MM.1S (cell line): ENCODE results near the gene FUT8.

Experiments used
- DNase-seq: peaks from one replicate; pipeline ENCODE4 v3.0.0-alpha.2; 2015
- H2AFZ ChIP-seq: fragments of 300-600 bp; sonication (generic); 2 replicates; pipeline ENCODE4 v1.6.0; 2016; ENCODE audit warnings: antibody characterized with exemption, low read length
- H3F3A ChIP-seq: fragments of 300-600 bp; sonication (generic); 2 replicates; pipeline ENCODE4 v1.6.1; 2016; ENCODE audit warnings: mild to moderate bottlenecking, antibody characterized with exemption, low read length, moderate library complexity, mixed read lengths; ENCODE audit not compliant: insufficient read depth
- H3K27ac ChIP-seq: fragments of 300-600 bp; sonication (generic); 2 replicates; pipeline ENCODE4 v1.5.1; 2016; ENCODE audit warnings: mild to moderate bottlenecking, low read length
- H3K27me3 ChIP-seq: fragments of 300-600 bp; sonication (generic); replicated peaks from 2 replicates; pipeline ENCODE4 v1.6.0; 2016; ENCODE audit warnings: low read length; ENCODE audit not compliant: insufficient read depth
- H3K36me3 ChIP-seq: fragments of 300-600 bp; sonication (generic); replicated peaks from 2 replicates; pipeline ENCODE4 v1.6.1; 2016; ENCODE audit warnings: mild to moderate bottlenecking, low read length, mixed read lengths; ENCODE audit not compliant: insufficient read depth
- H3K4me1 ChIP-seq: fragments of 300-600 bp; sonication (generic); 2 replicates; pipeline ENCODE4 v1.6.1; 2016; ENCODE audit warnings: low read length, mixed read lengths
- H3K4me2 ChIP-seq: fragments of 300-600 bp; sonication (generic); 2 replicates; pipeline ENCODE4 v1.6.0; 2016; ENCODE audit warnings: low read depth, low read length
- H3K4me3 ChIP-seq: fragments of 300-600 bp; sonication (generic); 2 replicates; pipeline ENCODE4 v1.5.1; 2016; ENCODE audit warnings: low read length, mixed read lengths
- H3K79me2 ChIP-seq: fragments of 300-600 bp; sonication (generic); 2 replicates; pipeline ENCODE4 v1.6.1; 2016; ENCODE audit warnings: mixed run types, low read length, mixed read lengths
- H3K9ac ChIP-seq: fragments of 300-600 bp; sonication (generic); 2 replicates; pipeline ENCODE4 v1.6.1; 2016; ENCODE audit warnings: low read length, mixed read lengths
- H3K9me2 ChIP-seq: fragments of 300-600 bp; sonication (generic); replicated peaks from 2 replicates; pipeline ENCODE4 v1.6.1; 2016; ENCODE audit warnings: mild to moderate bottlenecking, low read length, mixed read lengths; ENCODE audit not compliant: insufficient read depth
- H3K9me3 ChIP-seq: fragments of 300-600 bp; sonication (generic); replicated peaks from 2 replicates; pipeline ENCODE4 v1.6.1; 2016; ENCODE audit warnings: mild to moderate bottlenecking, low read length, mixed read lengths; ENCODE audit not compliant: insufficient read depth
- H4K20me1 ChIP-seq: fragments of 300-600 bp; sonication (generic); 2 replicates; pipeline ENCODE4 v1.6.1; 2016; ENCODE audit warnings: mild to moderate bottlenecking, low read length, moderate library complexity, mixed read lengths; ENCODE audit not compliant: insufficient read depth
- EZH2 ChIP-seq: fragments of 300-600 bp; sonication (generic); optimal IDR thresholded peaks from 2 replicates; pipeline ENCODE3; 2017; ENCODE audit warnings: low read depth, mild to moderate bottlenecking, antibody characterized with exemption, low read length, mixed read lengths
- EZH2phosphoT487 ChIP-seq: fragments of 300-600 bp; sonication (generic); IDR thresholded peaks from 2 replicates; pipeline ENCODE4 v1.6.1; 2018; ENCODE audit warnings: antibody characterized with exemption, low read length
- TF ChIP-seq, protein P1 (sequence below): fragments of 300-600 bp; sonication (generic); IDR thresholded peaks from 2 replicates; pipeline ENCODE4 v1.5.1; 2016; ENCODE audit warnings: antibody characterized with exemption, low read length, mixed read lengths

FUT8 gene

DNA sequence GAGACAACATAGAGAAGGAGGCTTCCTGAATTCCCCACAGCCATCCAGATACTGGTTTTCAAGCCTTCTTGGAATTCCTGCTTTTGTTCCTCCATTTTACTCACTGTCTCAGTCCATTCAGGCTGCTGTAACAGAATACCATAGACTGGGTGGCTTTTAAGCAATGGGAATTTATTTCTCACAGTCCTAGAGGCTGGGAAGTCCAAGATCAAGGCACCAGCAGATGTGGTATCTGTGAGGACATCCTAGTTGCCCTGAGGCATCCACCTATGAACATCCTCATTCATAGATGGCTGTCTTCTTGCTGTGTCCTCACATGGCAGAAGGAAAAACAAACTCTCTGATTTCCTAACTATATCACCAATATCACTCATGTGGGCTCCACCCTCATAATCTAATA, 374.9 kb downstream of the FUT8 start:
- Histone ChIP-seq H3K9me2 (no peaks in the 10 kb centered on the region), H2AFZ (no peak overlapping the region), H3K4me1 (no peaks in the 10 kb centered on the region), H3K79me2 (no peaks in the 10 kb centered on the region), H4K20me1 (no peaks in the 10 kb centered on the region), H3K27ac (no peak overlapping the region), H3K4me3 (no peak overlapping the region), H3K27me3 (no peaks in the 10 kb centered on the region), H3K4me2 (no peak overlapping the region), H3K9ac (no peak overlapping the region), H3K36me3 (no peaks in the 10 kb centered on the region), H3F3A (no peaks in the 10 kb centered on the region), H3K9me3 (no peaks in the 10 kb centered on the region)
- DNase-seq = no peak
- TF ChIP-seq EZH2phosphoT487 = no peak
- TF ChIP-seq EZH2 = no peak
- TF ChIP-seq, protein P1, sequence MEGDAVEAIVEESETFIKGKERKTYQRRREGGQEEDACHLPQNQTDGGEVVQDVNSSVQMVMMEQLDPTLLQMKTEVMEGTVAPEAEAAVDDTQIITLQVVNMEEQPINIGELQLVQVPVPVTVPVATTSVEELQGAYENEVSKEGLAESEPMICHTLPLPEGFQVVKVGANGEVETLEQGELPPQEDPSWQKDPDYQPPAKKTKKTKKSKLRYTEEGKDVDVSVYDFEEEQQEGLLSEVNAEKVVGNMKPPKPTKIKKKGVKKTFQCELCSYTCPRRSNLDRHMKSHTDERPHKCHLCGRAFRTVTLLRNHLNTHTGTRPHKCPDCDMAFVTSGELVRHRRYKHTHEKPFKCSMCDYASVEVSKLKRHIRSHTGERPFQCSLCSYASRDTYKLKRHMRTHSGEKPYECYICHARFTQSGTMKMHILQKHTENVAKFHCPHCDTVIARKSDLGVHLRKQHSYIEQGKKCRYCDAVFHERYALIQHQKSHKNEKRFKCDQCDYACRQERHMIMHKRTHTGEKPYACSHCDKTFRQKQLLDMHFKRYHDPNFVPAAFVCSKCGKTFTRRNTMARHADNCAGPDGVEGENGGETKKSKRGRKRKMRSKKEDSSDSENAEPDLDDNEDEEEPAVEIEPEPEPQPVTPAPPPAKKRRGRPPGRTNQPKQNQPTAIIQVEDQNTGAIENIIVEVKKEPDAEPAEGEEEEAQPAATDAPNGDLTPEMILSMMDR = no peak

GRCh38 chr14:65788876-65789275, 376.3 kb downstream of the FUT8 start:
- H3K79me2 ChIP-seq = no peaks in the 10 kb centered on the region
- H3K4me1 ChIP-seq = no peaks in the 10 kb centered on the region
- no peaks in the 10 kb centered on the region for H3K36me3 ChIP-seq
- H4K20me1 ChIP-seq = no peaks in the 10 kb centered on the region
- no peaks in the 10 kb centered on the region for H3K9me2 ChIP-seq
- TF ChIP-seq, protein P1 = no peak
- H3K9ac ChIP-seq = no peak overlapping the region
- H3K9me3 ChIP-seq = no peaks in the 10 kb centered on the region
- no peaks in the 10 kb centered on the region for H3F3A ChIP-seq
- no peaks in the 10 kb centered on the region for H3K27me3 ChIP-seq
- no peak overlapping the region for H2AFZ ChIP-seq
- no peak overlapping the region for H3K4me2 ChIP-seq
- H3K27ac ChIP-seq = no peak overlapping the region
- H3K4me3 ChIP-seq = no peak overlapping the region
- no peak for DNase-seq

DNA sequence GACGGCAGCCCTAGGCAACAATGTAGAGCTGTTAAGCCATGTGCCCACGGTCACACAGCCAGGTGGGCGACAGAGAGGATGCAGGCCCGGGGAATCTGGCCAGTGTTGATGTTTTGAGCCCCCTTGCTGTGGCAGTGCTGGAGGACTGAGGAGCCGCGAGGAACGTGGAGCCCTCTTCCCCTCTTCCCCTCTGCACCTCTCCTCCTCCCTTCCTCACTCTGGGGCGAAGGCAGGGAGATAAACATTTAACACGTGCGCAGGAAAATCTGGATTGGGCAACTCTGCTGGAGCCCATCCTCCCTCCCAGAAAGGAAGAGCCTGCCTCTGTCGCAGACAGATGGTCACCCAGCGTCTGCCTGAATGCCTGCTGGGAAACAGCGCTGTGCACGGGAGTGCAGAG, 376.8 kb downstream of the FUT8 start:
- TF ChIP-seq, protein P1 = no peak
- no peak for TF ChIP-seq EZH2
- no peak for TF ChIP-seq EZH2phosphoT487
- Histone ChIP-seq H3K27me3 (no peaks in the 10 kb centered on the region), H3F3A (no peaks in the 10 kb centered on the region), H3K27ac (no peak overlapping the region), H3K9ac (no peak overlapping the region), H3K9me3 (no peaks in the 10 kb centered on the region), H3K4me2 (no peak overlapping the region), H3K79me2 (no peaks in the 10 kb centered on the region), H2AFZ (no peak overlapping the region), H3K9me2 (no peaks in the 10 kb centered on the region), H3K4me1 (no peaks in the 10 kb centered on the region), H3K36me3 (no peaks in the 10 kb centered on the region), H4K20me1 (no peaks in the 10 kb centered on the region), H3K4me3 (no peak overlapping the region)
- no peak for DNase-seq
